Endodermal cell (in vitro differentiated cells): ENCODE results near the gene SLIT3. TPM values are rescaled to one million over a fixed set of nuclear protein-coding genes. Genes with fewer than 3 reads are reported as not detected.

Experiments used
- DNase-seq: peaks from one replicate; pipeline ENCODE4 v3.0.0-alpha.2; 2017
- H3K27ac ChIP-seq: 2 replicates; pipeline ENCODE4 v1.5.1; 2013; ENCODE audit warnings: mild to moderate bottlenecking, low read depth, low read length, moderate library complexity
- H3K27me3 ChIP-seq: 2 replicates; pipeline ENCODE4 v1.6.1; 2013; ENCODE audit warnings: mild to moderate bottlenecking, low read length, moderate library complexity; ENCODE audit not compliant: insufficient read depth, control insufficient read depth, poor library complexity, severe bottlenecking
- H3K36me3 ChIP-seq: 2 replicates; pipeline ENCODE4 v1.7.0; 2013; ENCODE audit warnings: mild to moderate bottlenecking, low read length, moderate library complexity; ENCODE audit not compliant: control insufficient read depth, insufficient read depth
- H3K4me1 ChIP-seq: one replicate; pipeline ENCODE4 v1.7.0; 2013; ENCODE audit warnings: low read length; ENCODE audit not compliant: control insufficient read depth, insufficient read depth
- H3K4me3 ChIP-seq: 2 replicates; pipeline ENCODE4 v1.5.1; 2013; ENCODE audit warnings: mild to moderate bottlenecking, low read length, moderate library complexity
- H3K9ac ChIP-seq: 2 replicates; pipeline ENCODE4 v1.6.1; 2013; ENCODE audit warnings: mild to moderate bottlenecking, low read length, moderate library complexity; ENCODE audit not compliant: poor library complexity, severe bottlenecking; ENCODE audit errors: extremely low read depth
- H3K9me3 ChIP-seq: 2 replicates; pipeline ENCODE4 v1.6.1; 2013; ENCODE audit warnings: mild to moderate bottlenecking, low read length, moderate library complexity; ENCODE audit not compliant: control insufficient read depth
- H3K27ac Mint-ChIP-seq: 2 replicates; pipeline ENCODE4 v1.8.0; 2020; ENCODE audit warnings: mixed read lengths
- H3K27me3 Mint-ChIP-seq: 2 replicates; pipeline ENCODE4 v1.8.0; 2021; ENCODE audit warnings: mild to moderate bottlenecking, mixed read lengths; ENCODE audit not compliant: insufficient read depth
- H3K36me3 Mint-ChIP-seq: 2 replicates; pipeline ENCODE4 v1.8.0; 2020; ENCODE audit warnings: low read depth, mixed read lengths
- H3K4me1 Mint-ChIP-seq: 2 replicates; pipeline ENCODE4 v1.8.0; 2020; ENCODE audit warnings: mixed read lengths
- H3K4me3 Mint-ChIP-seq: 2 replicates; pipeline ENCODE4 v1.8.0; 2020; ENCODE audit warnings: mild to moderate bottlenecking, moderate library complexity, mixed read lengths
- H3K9me3 Mint-ChIP-seq: 2 replicates; pipeline ENCODE4 v1.8.0; 2020; ENCODE audit warnings: mild to moderate bottlenecking, mixed read lengths
- WGBS, 2 experiments: methylation state at CpG; one replicate each; pipeline versions ENCODE4 v1.1.5 to v1.1.7; 2013; ENCODE audit warnings: missing lambda C conversion rate in 2 of 2, mixed read lengths in 1 of 2; ENCODE audit not compliant: insufficient coverage in 1 of 2, insufficient read length in 1 of 2; 5-methylcytosine and 5-hydroxymethylcytosine counted together
- total RNA-seq, 2 donors: library from RNA; stranded (reverse); fragmentation: NEBNext Ultra II Directional in 1 of 2; extraction: Animal tissue kit (Norgen Biotek cat#: 25700) in 1 of 2; gene quantifications; 2 replicates in 1 of 2; 3 replicates in 1 of 2; pipeline ENCODE4 v1.2.1, GENCODE V29; 2021
- TF ChIP-seq, protein P1 (sequence below): fragments of 200-600 bp; sonication (generic); conservative IDR thresholded peaks from 2 replicates; pipeline ENCODE4 v1.5.0; 2021; ENCODE audit warnings: antibody characterized with exemption, mild to moderate bottlenecking

SLIT3 gene
- total RNA-seq, 2 donors from 2014 or later, result 2.5 to 3.4 TPM

DNA sequence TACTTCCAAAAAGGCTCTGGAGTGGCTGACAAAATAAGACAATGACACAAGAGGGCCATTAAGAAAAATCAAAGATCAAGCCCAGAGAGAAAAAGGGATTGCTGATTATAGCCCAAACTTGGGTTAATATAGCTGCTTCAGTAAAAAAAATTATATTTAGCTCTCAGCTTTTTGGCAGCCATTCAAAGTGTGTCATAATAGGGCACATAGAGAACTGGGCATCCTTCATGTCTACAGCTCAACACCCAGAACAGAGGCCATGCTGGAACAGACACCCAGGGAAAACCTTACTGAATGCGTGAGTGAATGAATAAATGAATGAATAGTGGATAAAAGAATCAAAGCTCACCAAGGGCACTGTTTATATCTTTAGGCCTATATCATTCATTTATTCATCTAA is 110.1 kb downstream of the SLIT3 start:
- no peaks in the 10 kb centered on the region for H3K27me3 ChIP-seq
- peaks cover 8% of the 10 kb centered on the region for H3K9me3 ChIP-seq
- Mint-ChIP-seq H3K4me3 (no peak overlapping the region), H3K36me3 (no peaks in the 10 kb centered on the region), H3K4me1 (no peaks in the 10 kb centered on the region), H3K27ac (no peak overlapping the region), H3K27me3 (no peaks in the 10 kb centered on the region), H3K9me3 (peaks cover 8% of the 10 kb centered on the region)
- TF ChIP-seq, protein P1, sequence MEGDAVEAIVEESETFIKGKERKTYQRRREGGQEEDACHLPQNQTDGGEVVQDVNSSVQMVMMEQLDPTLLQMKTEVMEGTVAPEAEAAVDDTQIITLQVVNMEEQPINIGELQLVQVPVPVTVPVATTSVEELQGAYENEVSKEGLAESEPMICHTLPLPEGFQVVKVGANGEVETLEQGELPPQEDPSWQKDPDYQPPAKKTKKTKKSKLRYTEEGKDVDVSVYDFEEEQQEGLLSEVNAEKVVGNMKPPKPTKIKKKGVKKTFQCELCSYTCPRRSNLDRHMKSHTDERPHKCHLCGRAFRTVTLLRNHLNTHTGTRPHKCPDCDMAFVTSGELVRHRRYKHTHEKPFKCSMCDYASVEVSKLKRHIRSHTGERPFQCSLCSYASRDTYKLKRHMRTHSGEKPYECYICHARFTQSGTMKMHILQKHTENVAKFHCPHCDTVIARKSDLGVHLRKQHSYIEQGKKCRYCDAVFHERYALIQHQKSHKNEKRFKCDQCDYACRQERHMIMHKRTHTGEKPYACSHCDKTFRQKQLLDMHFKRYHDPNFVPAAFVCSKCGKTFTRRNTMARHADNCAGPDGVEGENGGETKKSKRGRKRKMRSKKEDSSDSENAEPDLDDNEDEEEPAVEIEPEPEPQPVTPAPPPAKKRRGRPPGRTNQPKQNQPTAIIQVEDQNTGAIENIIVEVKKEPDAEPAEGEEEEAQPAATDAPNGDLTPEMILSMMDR, result no peak
- H3K4me1 ChIP-seq, result no peaks in the 10 kb centered on the region
- no peak overlapping the region for H3K4me3 ChIP-seq
- no peak overlapping the region for H3K27ac ChIP-seq
- 88% methylated on average over 1 of the region's 1 CpG; no CpG with 5 or more reads in 1 of the 2 experiments for WGBS, 2 experiments
- DNase-seq, result no peak
- H3K36me3 ChIP-seq, result no peaks in the 10 kb centered on the region
- no peak overlapping the region for H3K9ac ChIP-seq

DNA sequence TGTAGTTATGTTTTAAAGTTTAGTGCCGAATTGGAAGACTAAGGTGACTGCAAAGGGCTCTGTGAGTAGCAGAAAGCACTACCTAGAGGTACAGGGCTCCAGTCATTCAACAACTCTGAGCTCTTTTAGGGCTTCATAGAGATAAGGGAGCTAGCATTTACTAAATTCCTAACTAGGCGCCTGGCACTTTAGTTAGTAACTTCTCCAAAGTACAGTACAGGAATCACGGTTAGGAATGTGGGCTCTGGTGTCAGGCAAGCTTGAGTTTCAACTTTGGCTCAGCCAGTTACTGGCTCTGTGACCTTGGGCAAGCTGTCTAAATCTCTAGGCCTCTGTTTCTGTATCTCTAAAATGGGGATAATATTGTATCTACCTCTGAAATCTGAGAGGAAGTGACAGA is 115.3 kb downstream of the SLIT3 start:
- Histone ChIP-seq H3K27ac (no peak overlapping the region), H3K9me3 (peaks cover 8% of the 10 kb centered on the region), H3K4me1 (no peaks in the 10 kb centered on the region), H3K27me3 (no peaks in the 10 kb centered on the region), H3K4me3 (no peak overlapping the region), H3K9ac (no peak overlapping the region), H3K36me3 (no peaks in the 10 kb centered on the region)
- DNase-seq, result no peak
- TF ChIP-seq, protein P1, result no peak
- Mint-ChIP-seq H3K27ac (no peak overlapping the region), H3K9me3 (peaks cover 8% of the 10 kb centered on the region), H3K4me1 (peaks cover 11% of the 10 kb centered on the region), H3K36me3 (no peaks in the 10 kb centered on the region), H3K27me3 (no peaks in the 10 kb centered on the region), H3K4me3 (no peak overlapping the region)
- 91 to 92% methylated on average over 2 to 3 of the region's 3 CpGs for WGBS, 2 experiments

- H3K36me3 Mint-ChIP-seq, result no peaks in the 10 kb centered on the region
- H3K9me3 ChIP-seq, result peaks cover 7% of the 10 kb centered on the region
- H3K4me1 ChIP-seq, result no peaks in the 10 kb centered on the region
- H3K4me1 Mint-ChIP-seq, result peaks cover 11% of the 10 kb centered on the region
- H3K27ac Mint-ChIP-seq, result no peak overlapping the region
- TF ChIP-seq, protein P1, result no peak
- H3K27me3 Mint-ChIP-seq, result no peaks in the 10 kb centered on the region
- no peak overlapping the region for H3K9ac ChIP-seq
- H3K27me3 ChIP-seq, result no peaks in the 10 kb centered on the region
- no peak overlapping the region for H3K4me3 Mint-ChIP-seq
- peaks cover 5% of the 10 kb centered on the region for H3K9me3 Mint-ChIP-seq
- no peak overlapping the region for H3K27ac ChIP-seq
- H3K4me3 ChIP-seq, result no peak overlapping the region
- DNase-seq, result no peak
- H3K36me3 ChIP-seq, result no peaks in the 10 kb centered on the region
These were observed 117.4 kb downstream of the SLIT3 start for GRCh38 chr5:169183576-169183975.
